ENCODE data around the gene PSD.

DNA sequence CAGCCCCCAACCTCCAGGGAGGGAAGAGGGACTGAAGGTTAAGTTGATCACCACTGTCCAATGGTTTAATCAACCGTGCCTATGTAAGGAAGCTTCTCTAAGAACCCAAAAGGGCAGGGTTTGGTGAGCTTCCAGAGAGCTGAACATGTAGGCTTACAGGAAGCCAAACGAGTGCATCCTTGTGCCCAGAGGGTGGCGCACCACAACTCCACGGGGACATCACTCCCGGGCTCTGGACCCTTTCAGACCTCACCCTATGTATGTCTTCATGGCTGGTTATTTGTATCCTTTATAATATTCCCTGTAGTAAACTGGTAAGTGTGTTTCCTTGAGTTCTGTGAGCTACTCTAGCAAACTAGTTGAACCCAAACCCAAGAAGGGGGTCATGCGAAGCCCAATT lies 34.5 kb downstream of the PSD start:
- TF ChIP-seq ZNF121 (tag by site-specific recombination; IDR thresholded peaks at IDR 0.05) (no peak), TCF7L2 (IDR thresholded peaks at IDR 0.05; ENCODE audit: borderline replicate concordance, low read depth, low read length) (no peak), ZNF274 (IDR thresholded peaks at IDR 0.05; ENCODE audit: low read length) (no peak), ZNF274 (tag by site-specific recombination; IDR thresholded peaks at IDR 0.05; ENCODE audit: borderline replicate concordance) (no peak), ATF2 (tag by site-specific recombination; IDR thresholded peaks at IDR 0.05; ENCODE audit: low read depth) (no peak), ZBTB17 (tag by site-specific recombination; IDR thresholded peaks at IDR 0.05) (no peak), ZBTB1 (tag by site-specific recombination; IDR thresholded peaks at IDR 0.05) (no peak)
- TF ChIP-seq, protein P1, sequence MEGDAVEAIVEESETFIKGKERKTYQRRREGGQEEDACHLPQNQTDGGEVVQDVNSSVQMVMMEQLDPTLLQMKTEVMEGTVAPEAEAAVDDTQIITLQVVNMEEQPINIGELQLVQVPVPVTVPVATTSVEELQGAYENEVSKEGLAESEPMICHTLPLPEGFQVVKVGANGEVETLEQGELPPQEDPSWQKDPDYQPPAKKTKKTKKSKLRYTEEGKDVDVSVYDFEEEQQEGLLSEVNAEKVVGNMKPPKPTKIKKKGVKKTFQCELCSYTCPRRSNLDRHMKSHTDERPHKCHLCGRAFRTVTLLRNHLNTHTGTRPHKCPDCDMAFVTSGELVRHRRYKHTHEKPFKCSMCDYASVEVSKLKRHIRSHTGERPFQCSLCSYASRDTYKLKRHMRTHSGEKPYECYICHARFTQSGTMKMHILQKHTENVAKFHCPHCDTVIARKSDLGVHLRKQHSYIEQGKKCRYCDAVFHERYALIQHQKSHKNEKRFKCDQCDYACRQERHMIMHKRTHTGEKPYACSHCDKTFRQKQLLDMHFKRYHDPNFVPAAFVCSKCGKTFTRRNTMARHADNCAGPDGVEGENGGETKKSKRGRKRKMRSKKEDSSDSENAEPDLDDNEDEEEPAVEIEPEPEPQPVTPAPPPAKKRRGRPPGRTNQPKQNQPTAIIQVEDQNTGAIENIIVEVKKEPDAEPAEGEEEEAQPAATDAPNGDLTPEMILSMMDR (tag by site-specific recombination; IDR thresholded peaks at IDR 0.05): no peak

All from HEK293 (cell line).